T-helper 2 cell treated with Interferon-gamma antibody and Interleukin-4, amounts not matched to agents 100 ng/mL and 5 ng/mL, for 36 hours (primary cell): ENCODE results near the gene MROH7. TPM values are rescaled to one million over a fixed set of nuclear protein-coding genes. Genes with fewer than 3 reads are reported as not detected.

Experiments used
- intact Hi-C: fragments of 100-400 bp; cut with micrococcal nuclease; formaldehyde crosslinking; loops from one replicate; pipeline ENCODE4 v1.15.1; 2023
- total RNA-seq: library from RNA; stranded (reverse); gene quantifications from 2 replicates; pipeline ENCODE4 v1.2.3, GENCODE V29; 2022

Gene MROH7
- 0.18 and 0.27 TPM in 2 replicates for total RNA-seq

- intact Hi-C loops, result no loop called here
Observed at GRCh38 chr1:54640863-54641836, at the start of gene MROH7. Gene MROH7 (plus strand): TSS chr1:54641786. CDS start chr1:54652927, 11,141 bp downstream.

- intact Hi-C loops, result no loop called here
Observed at GRCh38 chr1:54593571-54594160, 47.9 kb upstream of the MROH7 start.

GRCh38 chr1:54594463-54594862, 47.1 kb upstream of the MROH7 start:
- intact Hi-C loops, result no loop called here

- intact Hi-C loops, result no loop called here
Observed at GRCh38 chr1:54595956-54596498, 45.6 kb upstream of the MROH7 start.

GRCh38 chr1:54596756-54597155, 44.8 kb upstream of the MROH7 start:
- intact Hi-C loops, result no loop called here

GRCh38 chr1:54597455-54598030, 44.0 kb upstream of the MROH7 start:
- intact Hi-C loops, result no loop called here

GRCh38 chr1:54599211-54599823, 42.3 kb upstream of the MROH7 start:
- intact Hi-C loops, result no loop called here

GRCh38 chr1:54600947-54601721, 40.5 kb upstream of the MROH7 start:
- intact Hi-C loops, result no loop called here

GRCh38 chr1:54601730-54602129, 39.9 kb upstream of the MROH7 start:
- intact Hi-C loops, result no loop called here

- intact Hi-C loops, result no loop called here
Observed at GRCh38 chr1:54602554-54602953, 39.0 kb upstream of the MROH7 start.

GRCh38 chr1:54603241-54603640, 38.3 kb upstream of the MROH7 start:
- intact Hi-C loops, result no loop called here

GRCh38 chr1:54604051-54604450, 37.5 kb upstream of the MROH7 start:
- intact Hi-C loops, result no loop called here

GRCh38 chr1:54604572-54605370, 36.8 kb upstream of the MROH7 start:
- intact Hi-C loops, result no loop called here

- intact Hi-C loops, result no loop called here
Observed at GRCh38 chr1:54606096-54606989, 35.2 kb upstream of the MROH7 start.

GRCh38 chr1:54606990-54607325, 34.6 kb upstream of the MROH7 start:
- intact Hi-C loops, result no loop called here

GRCh38 chr1:54607821-54608565, 33.6 kb upstream of the MROH7 start:
- intact Hi-C loops, result no loop called here

GRCh38 chr1:54608566-54609230, 32.9 kb upstream of the MROH7 start:
- intact Hi-C loops, result no loop called here
